Spleen (tissue), 11 donors: ENCODE results near the gene OPRL1. TPM values are rescaled to one million over a fixed set of nuclear protein-coding genes. Genes with fewer than 3 reads are reported as not detected.

Experiments
- DNase-seq: peaks from one replicate; pipeline ENCODE4 v3.0.0-alpha.2; 2020
- H3K27ac ChIP-seq, 8 donors: fragments of 200-600 bp; sonication (generic) in 7 of 8; 1 replicate in 4 of 8; 2 replicates in 4 of 8; pipeline versions ENCODE4 v1.5.0 to v1.8.0; 2016 to 2021; ENCODE audit warnings: inconsistent platforms in 4 of 8, mild to moderate bottlenecking in 4 of 8, moderate library complexity in 1 of 8
- H3K27me3 ChIP-seq, 7 donors: fragments of 200-600 bp; sonication (generic) in 6 of 7; replicated peaks in 1 of 7; 1 replicate in 4 of 7; 2 replicates in 3 of 7; pipeline versions ENCODE4 v1.5.0 to v1.8.0; 2016 to 2021; ENCODE audit warnings: inconsistent platforms in 3 of 7, mild to moderate bottlenecking in 1 of 7
- H3K36me3 ChIP-seq, 6 donors: fragments of 200-600 bp; sonication (generic) in 5 of 6; 1 replicate in 4 of 6; 2 replicates in 2 of 6; pipeline versions ENCODE4 v1.5.0 to v1.8.0; 2016 to 2021; ENCODE audit warnings: inconsistent platforms in 2 of 6
- H3K4me1 ChIP-seq, 6 donors: fragments of 200-600 bp; sonication (generic) in 5 of 6; 1 replicate in 3 of 6; 2 replicates in 3 of 6; pipeline versions ENCODE4 v1.5.0 to v1.8.0; 2016 to 2021; ENCODE audit warnings: inconsistent platforms in 3 of 6
- H3K4me3 ChIP-seq, 8 donors: fragments of 200-600 bp; sonication (generic) in 7 of 8; 1 replicate in 4 of 8; 2 replicates in 4 of 8; pipeline versions ENCODE4 v1.5.0 to v1.8.0; 2016 to 2021; ENCODE audit warnings: inconsistent platforms in 4 of 8, mild to moderate bottlenecking in 4 of 8, moderate library complexity in 2 of 8
- H3K9me3 ChIP-seq, 8 donors: fragments of 200-600 bp; sonication (generic) in 7 of 8; 1 replicate in 4 of 8; 2 replicates in 4 of 8; pipeline versions ENCODE4 v1.5.0 to v1.8.0; 2016 to 2021; ENCODE audit warnings: inconsistent platforms in 4 of 8
- POLR2A ChIP-seq, 3 donors: fragments of 450-650 bp; IDR thresholded peaks; one replicate each; pipeline ENCODE4 v1.5.1; 2017; ENCODE audit warnings: antibody characterized with exemption in 3 of 3, mild to moderate bottlenecking in 1 of 3
- POLR2AphosphoS5 ChIP-seq, 3 donors: sonication (generic); formaldehyde crosslinking; IDR thresholded peaks; one replicate each; pipeline ENCODE4 v1.5.1; 2017; ENCODE audit warnings: antibody characterized with exemption in 3 of 3
- WGBS, 5 donors: extraction: QIAGEN DNeasy Blood & Tissue Kit in 3 of 5; methylation state at CpG; one replicate each; pipeline versions ENCODE4 v1.1.5 to v1.1.7; 2013 to 2018; 5-methylcytosine and 5-hydroxymethylcytosine counted together
- intact Hi-C: fragments of 100-400 bp; cut with DNase I; formaldehyde crosslinking; loops from one replicate; pipeline ENCODE4 v1.15.0; 2023; ENCODE audit warnings: low total_unique reads
- polyA plus RNA-seq, 3 donors: library from polyadenylated mRNA; stranded (reverse); fragments of 200-250 nt; gene quantifications; one replicate each; pipeline ENCODE4 v1.2.1, GENCODE V29; 2013
- total RNA-seq, 7 donors: library from RNA; depleted of rRNA in 3 of 7; stranded (reverse); fragments of >200 nt in 3 of 7; fragmentation: NEBNext Ultra II Directional in 4 of 7; extraction: Animal tissue kit (Norgen Biotek cat#: 25700) in 4 of 7; gene quantifications; one replicate each; pipeline versions ENCODE4 v1.1.0 to v1.2.1, GENCODE V29; 2016 to 2021
- TF ChIP-seq, protein P1 (sequence below), 11 experiments: fragments of 200-600 bp in 7 of 11; fragments of 450-650 bp in 4 of 11; sonication (generic) in 4 of 11; IDR thresholded peaks in 8 of 11; conservative IDR thresholded peaks in 3 of 11; 1 replicate in 7 of 11; 2 replicates in 4 of 11; pipeline versions ENCODE4 v1.4.0 to v1.8.0; 2016 to 2021; ENCODE audit warnings: antibody characterized with exemption in 11 of 11, inconsistent platforms in 4 of 11, mild to moderate bottlenecking in 1 of 11
- donor health status: healthy with polysubstance abuse.
- donor health status: DM: no; HTN: no; CAD: no; lungs with moderate emphysema.
- donor health status: DM: no; HTN: no; CAD: no.
- donor health status: Bipolar disorder and iron deficiency.
- donor health status: healthy.
- donor health status: DM: no; HTN: no; CAD: no.
- donor health status: DM: yes; HTN: yes; CAD: no.

The OPRL1 gene
- total and polyA plus RNA-seq, 10 donors = 1.9 to 7.9 (median 5.0) TPM

DNA sequence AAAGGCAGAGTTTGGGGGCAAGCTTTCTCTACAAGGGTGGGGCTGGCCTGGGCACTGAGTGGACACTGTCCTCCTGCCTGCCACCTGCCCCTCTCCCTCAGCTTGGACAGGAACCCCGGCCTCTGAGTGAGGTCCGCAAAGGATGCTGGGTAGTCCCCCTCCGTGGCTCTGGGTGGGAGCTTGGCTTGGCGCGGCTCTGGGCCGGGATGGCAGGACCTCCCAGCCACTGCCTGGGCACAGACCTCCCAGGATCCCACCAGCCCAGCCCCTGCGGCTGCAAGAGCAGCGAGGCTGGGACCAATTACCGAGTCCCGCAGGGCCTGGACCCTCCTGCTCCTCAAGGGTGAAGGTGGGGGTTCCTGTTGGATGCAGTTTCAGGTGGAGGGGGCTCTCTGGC, 27.6 kb upstream of the OPRL1 start:
- intact Hi-C loops = no loop called here
- H3K4me1 ChIP-seq = peaks cover 14 to 97% (median 80%) of the 10 kb centered on the region in 6 donors

GRCh38 chr20:64052987-64053840, 26.7 kb upstream of the OPRL1 start:
- Histone ChIP-seq H3K27ac (peak overlapping the region in 7 of 8 donors; percentile 27 to 91 (median 87)), H3K36me3 (peaks cover 0 to 5% (median 0%) of the 10 kb centered on the region in 6 donors), H3K27me3 (peaks cover 0 to 91% (median 24%) of the 10 kb centered on the region in 7 donors), H3K4me3 (peak overlapping the region in 1 of 8 donors; percentile 25), H3K4me1 (peaks cover 17 to 97% (median 85%) of the 10 kb centered on the region in 6 donors), H3K9me3 (no peaks in the 10 kb centered on the region)
- TF ChIP-seq, protein P1, sequence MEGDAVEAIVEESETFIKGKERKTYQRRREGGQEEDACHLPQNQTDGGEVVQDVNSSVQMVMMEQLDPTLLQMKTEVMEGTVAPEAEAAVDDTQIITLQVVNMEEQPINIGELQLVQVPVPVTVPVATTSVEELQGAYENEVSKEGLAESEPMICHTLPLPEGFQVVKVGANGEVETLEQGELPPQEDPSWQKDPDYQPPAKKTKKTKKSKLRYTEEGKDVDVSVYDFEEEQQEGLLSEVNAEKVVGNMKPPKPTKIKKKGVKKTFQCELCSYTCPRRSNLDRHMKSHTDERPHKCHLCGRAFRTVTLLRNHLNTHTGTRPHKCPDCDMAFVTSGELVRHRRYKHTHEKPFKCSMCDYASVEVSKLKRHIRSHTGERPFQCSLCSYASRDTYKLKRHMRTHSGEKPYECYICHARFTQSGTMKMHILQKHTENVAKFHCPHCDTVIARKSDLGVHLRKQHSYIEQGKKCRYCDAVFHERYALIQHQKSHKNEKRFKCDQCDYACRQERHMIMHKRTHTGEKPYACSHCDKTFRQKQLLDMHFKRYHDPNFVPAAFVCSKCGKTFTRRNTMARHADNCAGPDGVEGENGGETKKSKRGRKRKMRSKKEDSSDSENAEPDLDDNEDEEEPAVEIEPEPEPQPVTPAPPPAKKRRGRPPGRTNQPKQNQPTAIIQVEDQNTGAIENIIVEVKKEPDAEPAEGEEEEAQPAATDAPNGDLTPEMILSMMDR (IDR thresholded peaks at IDR 0.05 in 8 of 11, conservative IDR thresholded peaks at IDR 0.05 in 3 of 11) = no peak
- TF ChIP-seq POLR2A (IDR thresholded peaks at IDR 0.05) (no peak), POLR2AphosphoS5 (IDR thresholded peaks at IDR 0.05) (no peak)
- DNase-seq = no peak
- intact Hi-C loops = no loop called here
- WGBS, 5 donors = 64 to 84% (median 78%) methylated on average over 27 to 33 of the region's 33 CpGs

More for the DNA sequence above, 27.6 kb upstream of the OPRL1 start:
- Histone ChIP-seq H3K36me3 (peaks cover 0 to 13% (median 0%) of the 10 kb centered on the region in 6 donors), H3K27me3 (peaks cover 0 to 96% (median 30%) of the 10 kb centered on the region in 7 donors), H3K4me3 (no peak overlapping the region), H3K27ac (peak overlapping the region; percentile 56 to 91 (median 85)), H3K9me3 (no peaks in the 10 kb centered on the region)
- TF ChIP-seq POLR2AphosphoS5 (IDR thresholded peaks at IDR 0.05) (no peak), POLR2A (IDR thresholded peaks at IDR 0.05) (no peak)
- TF ChIP-seq, protein P1 (IDR thresholded peaks at IDR 0.05 in 8 of 11, conservative IDR thresholded peaks at IDR 0.05 in 3 of 11) = no peak
- DNase-seq = no peak
- WGBS, 5 donors = 64 to 84% (median 78%) methylated on average over 4 to 10 of the region's 10 CpGs

DNA sequence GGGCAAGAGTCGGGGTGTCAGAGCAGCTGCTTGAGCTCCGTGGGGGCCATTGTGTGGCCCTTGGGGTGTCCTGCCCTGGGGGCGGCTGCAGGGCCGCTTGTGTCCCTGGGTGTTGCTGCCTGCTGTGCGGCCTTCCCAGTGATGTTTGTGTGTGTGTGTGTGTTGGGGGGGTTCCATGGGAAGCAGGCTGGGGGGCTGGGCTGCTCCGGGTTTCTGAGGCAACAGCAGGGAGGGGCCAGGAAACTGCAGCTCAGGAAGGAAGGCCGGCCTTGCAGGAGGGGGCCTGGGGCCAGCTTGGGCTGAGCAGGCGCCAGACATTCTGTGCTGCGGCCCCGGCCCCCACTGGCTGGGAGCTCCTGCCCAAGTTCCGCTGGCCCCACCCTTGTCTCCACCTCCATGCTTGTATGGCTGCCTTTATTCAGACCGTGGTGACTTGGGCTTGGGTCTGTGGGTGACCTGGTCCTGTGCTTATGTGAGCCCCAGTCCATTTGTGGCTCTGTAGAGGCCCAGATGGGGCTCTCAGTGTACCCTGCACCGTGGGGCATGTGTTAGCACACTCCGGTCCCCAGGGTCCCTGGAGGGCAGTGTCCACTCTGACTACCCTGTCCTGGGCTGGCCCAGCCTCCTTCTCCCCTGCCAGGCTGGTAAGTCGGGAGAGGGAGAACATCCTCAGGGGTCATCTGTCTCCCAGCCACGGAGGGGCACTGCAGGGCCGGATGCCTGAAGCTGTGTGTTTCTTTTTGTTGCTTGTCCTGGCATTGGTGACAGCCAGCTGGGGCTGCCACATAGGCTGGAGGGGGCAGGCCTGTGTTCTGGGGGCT, 25.8 kb upstream of the OPRL1 start:
- intact Hi-C loops = no loop called here
- peaks cover 17 to 95% (median 85%) of the 10 kb centered on the region in 6 donors for H3K4me1 ChIP-seq
- H3K9me3 ChIP-seq = no peaks in the 10 kb centered on the region
- H3K4me3 ChIP-seq = peak overlapping the region in 2 of 8 donors; percentile 0 to 38
- TF ChIP-seq POLR2AphosphoS5 (IDR thresholded peaks at IDR 0.05) (peak; percentile 55 to 85 (median 77)), POLR2A (IDR thresholded peaks at IDR 0.05) (peak in 1 of 3 donors; percentile 7)
- TF ChIP-seq, protein P1 (IDR thresholded peaks at IDR 0.05 in 8 of 11, conservative IDR thresholded peaks at IDR 0.05 in 3 of 11) = peak in 5 of 11 experiments; percentile 14 to 40 (median 32)
- H3K36me3 ChIP-seq = no peaks in the 10 kb centered on the region
- WGBS, 5 donors = 15 to 29% (median 18%) methylated on average over 11 to 17 of the region's 17 CpGs
- peak overlapping the region; percentile 51 to 91 (median 85) for H3K27ac ChIP-seq
- peaks cover 0 to 83% (median 16%) of the 10 kb centered on the region in 7 donors for H3K27me3 ChIP-seq
- peak; percentile 90 for DNase-seq
